Chondrocyte (in vitro differentiated cells): ENCODE measurements around the gene SLC36A2. TPM values are rescaled to one million over a fixed set of nuclear protein-coding genes. Genes with fewer than 3 reads are reported as not detected.

Experiments
- DNase-seq: peaks from one replicate; pipeline ENCODE4 v3.0.0; 2021; ENCODE audit warnings: mixed read lengths, low spot score
- H3K27ac Mint-ChIP-seq: one replicate; pipeline ENCODE4 v1.8.0; 2021; ENCODE audit warnings: mild to moderate bottlenecking, moderate library complexity, mixed read lengths; ENCODE audit not compliant: unreplicated experiment
- H3K27me3 Mint-ChIP-seq: 2 replicates; pipeline ENCODE4 v1.8.0; 2021; ENCODE audit warnings: low read depth, mixed read lengths
- H3K36me3 Mint-ChIP-seq: 2 replicates; pipeline ENCODE4 v1.8.0; 2021; ENCODE audit warnings: low read depth, mixed read lengths
- H3K4me1 Mint-ChIP-seq: 2 replicates; pipeline ENCODE4 v1.8.0; 2021; ENCODE audit warnings: low read depth, mild to moderate bottlenecking, mixed read lengths
- H3K4me3 Mint-ChIP-seq: one replicate; pipeline ENCODE4 v1.8.0; 2021; ENCODE audit warnings: mild to moderate bottlenecking, moderate library complexity, mixed read lengths; ENCODE audit not compliant: unreplicated experiment
- H3K9me3 Mint-ChIP-seq: 2 replicates; pipeline ENCODE4 v1.8.0; 2021; ENCODE audit warnings: low read depth, mixed read lengths
- CTCF ChIP-seq: fragments of 200-600 bp; sonication (generic); IDR thresholded peaks from 2 replicates; pipeline ENCODE4 v1.5.0; 2021; ENCODE audit warnings: antibody characterized with exemption, mild to moderate bottlenecking, moderate library complexity
- total RNA-seq: library from RNA; stranded (reverse); gene quantifications from 3 replicates; pipeline ENCODE4 v1.2.1, GENCODE V29; 2021

Gene SLC36A2
- total RNA-seq, 1 donor from 2014 or later, result not detected

- Mint-ChIP-seq H3K9me3 (peaks cover under 1% of the 10 kb centered on the region), H3K36me3 (no peaks in the 10 kb centered on the region), H3K4me3 (no peak overlapping the region), H3K4me1 (no peaks in the 10 kb centered on the region), H3K27me3 (peaks cover 39% of the 10 kb centered on the region), H3K27ac (no peak overlapping the region)
- no peak for DNase-seq
- no peak for TF ChIP-seq CTCF
Observed at GRCh38 chr5:151296478-151296830, 50.9 kb downstream of the SLC36A2 start.

GRCh38 chr5:151295791-151296477, 51.4 kb downstream of the SLC36A2 start:
- Mint-ChIP-seq H3K4me1 (no peaks in the 10 kb centered on the region), H3K27me3 (peaks cover 33% of the 10 kb centered on the region), H3K36me3 (peaks cover 1% of the 10 kb centered on the region), H3K27ac (peak overlapping the region; percentile 24), H3K9me3 (peaks cover 4% of the 10 kb centered on the region), H3K4me3 (no peak overlapping the region)
- DNase-seq, result no peak
- TF ChIP-seq CTCF, result no peak

GRCh38 chr5:151295138-151295537, 52.2 kb downstream of the SLC36A2 start:
- peaks cover 27% of the 10 kb centered on the region for H3K27me3 Mint-ChIP-seq
- TF ChIP-seq CTCF, result no peak
- H3K4me3 Mint-ChIP-seq, result no peak overlapping the region
- H3K4me1 Mint-ChIP-seq, result no peaks in the 10 kb centered on the region
- peaks cover 1% of the 10 kb centered on the region for H3K36me3 Mint-ChIP-seq
- no peak for DNase-seq
- H3K9me3 Mint-ChIP-seq, result peaks cover 4% of the 10 kb centered on the region
- no peak overlapping the region for H3K27ac Mint-ChIP-seq

GRCh38 chr5:151293624-151294023, 53.7 kb downstream of the SLC36A2 start:
- H3K4me3 Mint-ChIP-seq, result no peak overlapping the region

GRCh38 chr5:151288180-151288579, 59.2 kb downstream of the SLC36A2 start:
- Mint-ChIP-seq H3K36me3 (peaks cover 1% of the 10 kb centered on the region), H3K4me3 (no peak overlapping the region), H3K9me3 (peaks cover 4% of the 10 kb centered on the region), H3K27me3 (peaks cover 25% of the 10 kb centered on the region), H3K27ac (no peak overlapping the region), H3K4me1 (no peaks in the 10 kb centered on the region)
- DNase-seq, result no peak
- TF ChIP-seq CTCF, result no peak

More at GRCh38 chr5:151293624-151294023, 53.7 kb downstream of the SLC36A2 start:
- DNase-seq, result no peak
- no peak for TF ChIP-seq CTCF
- Mint-ChIP-seq H3K9me3 (peaks cover 4% of the 10 kb centered on the region), H3K27me3 (peaks cover 22% of the 10 kb centered on the region), H3K36me3 (peaks cover 1% of the 10 kb centered on the region), H3K4me1 (no peaks in the 10 kb centered on the region), H3K27ac (no peak overlapping the region)
